Left lung (tissue), 10 donors: Measurements from ENCODE around the gene PPM1G. TPM values are rescaled to one million over a fixed set of nuclear protein-coding genes. Genes with fewer than 3 reads are reported as not detected.

Experiments used
- ATAC-seq: fragments of 200-7000 bp; cut with Tn5 transposase; one replicate; pipeline ENCODE4 v1.9.1; 2020; ENCODE audit warnings: moderate library complexity
- DNase-seq, 4 donors: peaks; one replicate each; pipeline ENCODE4 v3.0.0-alpha.2; 2013 to 2020
- H3K27ac ChIP-seq, 2 donors: fragments of 200-600 bp; sonication (generic) in 1 of 2; one replicate each; pipeline versions ENCODE4 v1.5.0 to v1.8.0; 2020 to 2021
- H3K27me3 ChIP-seq, 2 donors: fragments of 200-600 bp; sonication (generic) in 1 of 2; one replicate each; pipeline versions ENCODE4 v1.5.0 to v1.8.0; 2020 to 2021
- H3K36me3 ChIP-seq, 2 donors: fragments of 200-600 bp; sonication (generic) in 1 of 2; one replicate each; pipeline versions ENCODE4 v1.5.0 to v1.8.0; 2020 to 2021
- H3K4me1 ChIP-seq, 2 donors: fragments of 200-600 bp; one replicate each; pipeline ENCODE4 v1.8.0; 2021
- H3K4me3 ChIP-seq, 2 donors: fragments of 200-600 bp; sonication (generic) in 1 of 2; one replicate each; pipeline versions ENCODE4 v1.5.0 to v1.8.0; 2020 to 2021; ENCODE audit warnings: mild to moderate bottlenecking in 1 of 2
- H3K9me3 ChIP-seq, 2 donors: fragments of 200-600 bp; sonication (generic) in 1 of 2; one replicate each; pipeline versions ENCODE4 v1.5.0 to v1.8.0; 2020 to 2021
- CTCF ChIP-seq, 2 donors: fragments of 200-600 bp; sonication (generic) in 1 of 2; IDR thresholded peaks; one replicate each; pipeline versions ENCODE4 v1.5.0 to v1.8.0; 2021; ENCODE audit warnings: antibody characterized with exemption in 2 of 2
- intact Hi-C, 2 donors: fragments of 100-400 bp; cut with DNase I; formaldehyde crosslinking; loops; one replicate each; pipeline versions ENCODE4 v1.11.2 to v1.14.2; 2022
- polyA plus RNA-seq, 6 donors: library from polyadenylated mRNA; unstranded; fragments of 120-200 nt; gene quantifications; one replicate each; pipeline ENCODE4 v1.2.1, GENCODE V29; 2013; ENCODE audit not compliant: insufficient read length in 6 of 6
- total RNA-seq, 2 donors: library from RNA; stranded (reverse); fragmentation: NEBNext Ultra II Directional; extraction: Animal tissue kit (Norgen Biotek cat#: 25700); gene quantifications; one replicate each; pipeline ENCODE4 v1.2.1, GENCODE V29; 2021
- donor health status: DM: no; HTN: yes; CAD: no.
- donor health status: DM: no; HTN: no; CAD: no.

Gene PPM1G
- total and polyA plus RNA-seq, 8 donors: 55.5 to 88.0 (median 77.1) TPM

DNA sequence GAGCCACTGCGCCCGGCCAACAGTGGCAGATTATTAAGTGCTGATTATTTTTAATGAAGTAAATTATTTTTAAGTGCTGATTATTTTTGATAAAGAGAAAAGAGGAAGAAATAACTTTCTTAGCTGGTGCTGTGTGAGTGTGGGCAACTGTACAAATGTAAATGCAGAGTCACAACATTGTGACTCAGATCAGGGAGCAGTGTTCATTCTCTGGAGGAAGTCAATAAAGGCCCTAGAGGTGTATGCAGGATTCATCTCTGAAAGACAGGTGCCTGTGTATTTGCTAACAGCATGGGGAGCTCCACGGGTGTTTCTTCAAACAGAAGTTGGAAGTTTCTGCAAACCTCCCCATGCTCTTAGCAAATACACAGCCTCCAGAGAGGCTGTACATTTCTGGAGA, 39.0 kb upstream of the PPM1G start:
- DNase-seq (no peak), ATAC-seq (no peak)
- Histone ChIP-seq H3K36me3 (peaks cover 0 to 55% of the 10 kb centered on the region in 2 donors), H3K27ac (no peak overlapping the region), H3K27me3 (no peaks in the 10 kb centered on the region), H3K4me1 (no peaks in the 10 kb centered on the region), H3K4me3 (no peak overlapping the region), H3K9me3 (no peaks in the 10 kb centered on the region)
- no peak for TF ChIP-seq CTCF (IDR thresholded peaks at IDR 0.05)
- intact Hi-C loops: no loop called here

DNA sequence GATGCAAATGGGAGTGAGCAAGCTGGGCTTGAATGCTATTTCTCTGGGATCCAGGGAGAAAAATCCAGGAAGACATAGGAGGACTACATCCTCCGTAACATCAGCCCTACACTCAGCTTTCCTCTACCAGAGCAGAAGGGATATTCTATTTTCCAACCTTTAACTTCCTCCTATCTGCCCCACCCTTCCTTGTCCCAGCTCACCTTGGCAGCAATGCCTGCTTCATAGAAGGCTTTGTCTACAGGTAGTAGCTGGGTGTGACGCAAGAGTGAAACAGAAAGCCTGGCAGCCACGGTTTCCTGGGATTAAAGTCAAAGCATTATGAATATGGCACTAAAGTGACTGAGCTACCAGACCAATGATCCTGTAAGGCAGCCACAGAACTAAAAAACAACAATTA, 36.7 kb upstream of the PPM1G start:
- Histone ChIP-seq H3K36me3 (peaks cover 0 to 64% of the 10 kb centered on the region in 2 donors), H3K27ac (peak overlapping the region; percentile 30 to 55), H3K27me3 (no peaks in the 10 kb centered on the region), H3K9me3 (no peaks in the 10 kb centered on the region), H3K4me3 (no peak overlapping the region), H3K4me1 (peaks cover 0 to 9% of the 10 kb centered on the region in 2 donors)
- TF ChIP-seq CTCF (IDR thresholded peaks at IDR 0.05): no peak
- DNase-seq: peak in 1 of 4 donors; percentile 77
- intact Hi-C loops: no loop called here
- peak; percentile 72 for ATAC-seq

GRCh38 chr2:27445615-27446014, 36.2 kb upstream of the PPM1G start:
- H3K9me3 ChIP-seq: no peaks in the 10 kb centered on the region
- no peaks in the 10 kb centered on the region for H3K27me3 ChIP-seq
- peak overlapping the region; percentile 30 to 55 for H3K27ac ChIP-seq
- no peak overlapping the region for H3K4me3 ChIP-seq
- DNase-seq: no peak
- no peak for ATAC-seq
- TF ChIP-seq CTCF (IDR thresholded peaks at IDR 0.05): no peak
- peaks cover 0 to 9% of the 10 kb centered on the region in 2 donors for H3K4me1 ChIP-seq
- intact Hi-C loops: no loop called here
- peaks cover 4 to 69% of the 10 kb centered on the region in 2 donors for H3K36me3 ChIP-seq

DNA sequence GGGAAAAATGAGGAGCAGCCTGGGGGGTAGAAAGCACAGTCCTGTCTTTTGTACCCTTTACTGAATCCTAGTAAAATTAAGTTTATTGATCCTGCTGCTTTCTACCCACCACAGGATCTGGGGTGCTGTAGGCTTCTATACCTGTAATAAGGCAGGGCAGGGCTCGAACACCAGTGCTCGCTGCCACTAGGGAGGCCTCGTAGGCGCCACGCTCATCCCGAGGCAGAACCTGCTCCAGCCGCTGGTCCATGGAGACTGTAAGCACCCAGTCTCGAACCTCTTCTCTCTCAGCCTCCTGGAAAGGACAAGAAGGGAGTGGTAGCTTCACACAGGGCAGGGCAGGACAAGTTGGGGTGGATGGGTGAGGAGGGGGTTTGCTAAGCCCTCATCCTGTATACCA, 35.8 kb upstream of the PPM1G start:
- Histone ChIP-seq H3K4me3 (no peak overlapping the region), H3K4me1 (peaks cover 0 to 9% of the 10 kb centered on the region in 2 donors), H3K9me3 (no peaks in the 10 kb centered on the region), H3K27me3 (no peaks in the 10 kb centered on the region), H3K36me3 (peaks cover 4 to 70% of the 10 kb centered on the region in 2 donors), H3K27ac (no peak overlapping the region)
- no peak for TF ChIP-seq CTCF (IDR thresholded peaks at IDR 0.05)
- intact Hi-C loops: no loop called here
- ATAC-seq (no peak), DNase-seq (no peak)

DNA sequence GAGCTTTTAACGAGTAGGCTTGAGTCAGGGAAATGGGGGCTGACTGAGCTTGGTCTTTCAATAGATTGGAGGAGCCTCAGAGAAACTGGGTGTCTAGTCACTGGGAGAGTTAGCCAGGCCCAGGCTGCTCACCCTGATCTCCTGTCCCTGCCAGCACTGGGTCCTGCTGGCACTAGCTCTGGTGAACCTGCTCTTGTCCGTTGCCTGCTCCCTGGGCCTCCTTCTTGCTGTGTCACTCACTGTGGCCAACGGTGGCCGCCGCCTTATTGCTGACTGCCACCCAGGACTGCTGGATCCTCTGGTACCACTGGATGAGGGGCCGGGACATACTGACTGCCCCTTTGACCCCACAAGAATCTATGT, 33.5 kb upstream of the PPM1G start:
- Histone ChIP-seq H3K27ac (peak overlapping the region in 1 of 2 donors; percentile 51), H3K27me3 (no peaks in the 10 kb centered on the region), H3K9me3 (no peaks in the 10 kb centered on the region), H3K4me1 (peaks cover 0 to 9% of the 10 kb centered on the region in 2 donors), H3K36me3 (peaks cover 4 to 75% of the 10 kb centered on the region in 2 donors), H3K4me3 (peak overlapping the region; percentile 21 to 35)
- TF ChIP-seq CTCF (IDR thresholded peaks at IDR 0.05): no peak
- peak; percentile 20 for ATAC-seq
- intact Hi-C loops: no loop called here
- DNase-seq: peak in 1 of 4 donors; percentile 3
